HepG2 (cell line): Measurements from ENCODE around the gene SOWAHA. TPM values are rescaled to one million over a fixed set of nuclear protein-coding genes. Genes with fewer than 3 reads are reported as not detected.

ENCODE experiments used
- ATAC-seq: fragments of 200-7000 bp; cut with Tn5 transposase; 3 replicates; pipeline ENCODE4 v1.9.1; 2020; ENCODE audit warnings: mild to moderate bottlenecking, moderate library complexity
- BruUV-seq: library from RNA; stranded (reverse); fragments of 400-500 nt; replicated peaks from 2 replicates; lab custom pipeline; 2021; lab: Mats Ljungman, UMichigan
- CTCF ChIA-PET: fragments of 300-600 bp; formaldehyde crosslinking; extraction: SDS; loops from one replicate; lab custom pipeline; 2021; ENCODE audit warnings: low total read pairs, inconsistent platforms, low intra/inter-chr PET ratio; lab: Yijun Ruan, JAX
- POLR2A ChIA-PET: fragments of 350-600 bp; sonication (Branson Sonifier 250); formaldehyde crosslinking; loops from one replicate; lab custom pipeline; 2020; ENCODE audit warnings: antibody characterized with exemption, inconsistent platforms; lab: Yijun Ruan, JAX
- DNase-seq: peaks from one replicate; pipeline ENCODE4 v3.0.0-alpha.2; 2015; ENCODE audit warnings: low spot score
- FAIRE-seq: peaks from 3 replicates; lab custom pipeline; 2011; peaks lifted over from hg19 to GRCh38; lab: Jason Lieb, UNC
- H2AFZ ChIP-seq: one replicate; pipeline ENCODE4 v1.6.1; 2011; ENCODE audit warnings: low read length, inconsistent platforms
- H3K27ac ChIP-seq: fragments of 300-600 bp; 3 replicates; pipeline ENCODE4 v1.8.0; 2011; ENCODE audit warnings: mixed run types, mild to moderate bottlenecking, mixed read lengths, low read length, inconsistent platforms; ENCODE audit not compliant: insufficient read depth; ENCODE audit errors: extremely low read length
- H3K27me3 ChIP-seq, 2 experiments: fragments of 200-600 bp in 1 of 2; 2 replicates in 1 of 2; 3 replicates in 1 of 2; pipeline versions ENCODE4 v1.6.0 to v1.8.0; 2011; ENCODE audit warnings: low read length in 2 of 2, mild to moderate bottlenecking in 2 of 2, moderate library complexity in 2 of 2, inconsistent platforms in 1 of 2; ENCODE audit not compliant: insufficient read depth in 2 of 2, control insufficient read depth in 1 of 2
- H3K36me3 ChIP-seq, 2 experiments: fragments of 200-600 bp in 1 of 2; replicated peaks in 1 of 2; 2 replicates in 1 of 2; 3 replicates in 1 of 2; pipeline versions ENCODE4 v1.5.1 to v1.8.0; 2011; ENCODE audit warnings: low read length in 2 of 2, inconsistent platforms in 1 of 2; ENCODE audit not compliant: insufficient read depth in 2 of 2, control insufficient read depth in 1 of 2
- H3K4me1 ChIP-seq: 2 replicates; pipeline ENCODE4 v1.5.1; 2012; ENCODE audit warnings: low read length, inconsistent platforms; ENCODE audit not compliant: insufficient read depth
- H3K4me2 ChIP-seq: 2 replicates; pipeline ENCODE4 v1.6.0; 2011; ENCODE audit warnings: low read depth, low read length, inconsistent platforms
- H3K4me3 ChIP-seq, 3 experiments: fragments of 200-600 bp in 1 of 3; sonication (generic), shearing (Covaris generic) in 1 of 3; replicated peaks in 1 of 3; 2 replicates each; pipeline ENCODE4 v1.5.1; 2011 to 2016; ENCODE audit warnings: low read length in 3 of 3, inconsistent platforms in 2 of 3, low read depth in 2 of 3, mild to moderate bottlenecking in 2 of 3, control low read depth in 1 of 3, mixed read lengths in 1 of 3; ENCODE audit not compliant: insufficient read depth in 1 of 3
- H3K79me2 ChIP-seq: one replicate; pipeline ENCODE4 v1.6.1; 2011; ENCODE audit warnings: low read length, inconsistent platforms; ENCODE audit not compliant: insufficient read depth
- H3K9ac ChIP-seq: 2 replicates; pipeline ENCODE4 v1.6.0; 2011; ENCODE audit warnings: mild to moderate bottlenecking, low read depth, low read length, inconsistent platforms; ENCODE audit not compliant: insufficient read depth
- H3K9me3 ChIP-seq: 2 replicates; pipeline ENCODE4 v1.5.1; 2012; ENCODE audit warnings: mild to moderate bottlenecking, low read length
- H4K20me1 ChIP-seq: 2 replicates; pipeline ENCODE4 v1.6.0; 2011; ENCODE audit warnings: inconsistent platforms, mild to moderate bottlenecking, low read length, moderate library complexity; ENCODE audit not compliant: insufficient read depth
- DZIP1 ChIP-seq: sonication (generic); formaldehyde crosslinking; IDR thresholded peaks from 2 replicates; pipeline ENCODE4 v1.5.0; 2020; ENCODE audit warnings: mild to moderate bottlenecking, missing genetic modification reagents
- GABPB1 ChIP-seq: IDR thresholded peaks from 2 replicates; pipeline ENCODE4 v1.6.1; 2016; ENCODE audit warnings: mild to moderate bottlenecking, missing genetic modification reagents, moderate library complexity, missing compliant biosample characterization
- GTF2F1 ChIP-seq: fragments of 150-350 bp; IDR thresholded peaks from 2 replicates; pipeline ENCODE4 v1.6.1; 2014; ENCODE audit warnings: low read length
- PAWR ChIP-seq: sonication (generic); formaldehyde crosslinking; IDR thresholded peaks from 2 replicates; pipeline ENCODE4 v1.4.0; 2020; ENCODE audit warnings: missing genetic modification reagents, mild to moderate bottlenecking, borderline replicate concordance
- SALL1 ChIP-seq: sonication (generic); formaldehyde crosslinking; IDR thresholded peaks from 2 replicates; pipeline ENCODE4 v1.8.0; 2022; ENCODE audit warnings: mild to moderate bottlenecking, missing genetic modification reagents
- SP4 ChIP-seq: sonication (generic); formaldehyde crosslinking; IDR thresholded peaks from 2 replicates; pipeline ENCODE4 v1.8.1; 2023; ENCODE audit warnings: mild to moderate bottlenecking, missing genetic modification reagents
- TBP ChIP-seq: sonication (generic); formaldehyde crosslinking; IDR thresholded peaks from 2 replicates; pipeline ENCODE4 v1.5.0; 2020; ENCODE audit warnings: missing genetic modification reagents
- TBX3 ChIP-seq: fragments of 450-650 bp; IDR thresholded peaks from 2 replicates; pipeline ENCODE4 v1.6.1; 2017; ENCODE audit warnings: antibody characterized with exemption, mild to moderate bottlenecking, inconsistent platforms, borderline replicate concordance
- TRAFD1 ChIP-seq: sonication (generic); formaldehyde crosslinking; IDR thresholded peaks from 2 replicates; pipeline ENCODE4 v1.5.1; 2020; ENCODE audit warnings: missing genetic modification reagents, mild to moderate bottlenecking, borderline replicate concordance
- ZBTB3 ChIP-seq: sonication (generic); formaldehyde crosslinking; IDR thresholded peaks from 2 replicates; pipeline ENCODE4 v1.4.0; 2020; ENCODE audit warnings: low read depth, mild to moderate bottlenecking, moderate library complexity, missing genetic modification reagents, borderline replicate concordance
- ZFY ChIP-seq: sonication (generic); formaldehyde crosslinking; IDR thresholded peaks from 2 replicates; pipeline ENCODE4 v1.4.0; 2020; ENCODE audit warnings: missing genetic modification reagents
- ZNF143 ChIP-seq: sonication (generic); formaldehyde crosslinking; IDR thresholded peaks from 2 replicates; pipeline ENCODE4 v1.4.0; 2020; ENCODE audit warnings: missing genetic modification reagents
- ZNF350 ChIP-seq: sonication (generic); formaldehyde crosslinking; IDR thresholded peaks from 2 replicates; pipeline ENCODE4 v1.4.0; 2020; ENCODE audit warnings: mild to moderate bottlenecking, low read depth, missing genetic modification reagents, borderline replicate concordance
- ZNF552 ChIP-seq: sonication (generic); formaldehyde crosslinking; IDR thresholded peaks from 2 replicates; pipeline ENCODE4 v1.9.0; 2022; ENCODE audit warnings: missing genetic modification reagents, mild to moderate bottlenecking, borderline replicate concordance
- ZNF788 ChIP-seq: sonication (generic); formaldehyde crosslinking; IDR thresholded peaks from 2 replicates; pipeline ENCODE4 v1.5.0; 2020; ENCODE audit warnings: mild to moderate bottlenecking, missing genetic modification reagents, borderline replicate concordance
- whole genome bisulfite sequencing: methylation state at CpG from one replicate; pipeline ENCODE4 v1.1.6; 2017; ENCODE audit warnings: low lambda C conversion rate; 5-methylcytosine and 5-hydroxymethylcytosine counted together
- in situ Hi-C: cut with HindIII; loops from 2 replicates; pipeline ENCODE4 v1.10.0; 2017; ENCODE audit warnings: low pct_unique_long_range_greater_than_20kb; ENCODE audit not compliant: extremely low pct_ligation_motif_present
- intact Hi-C: fragments of 100-400 bp; cut with micrococcal nuclease; formaldehyde crosslinking; loops from one replicate; pipeline ENCODE4 v1.10.0; 2022; ENCODE audit not compliant: unreplicated experiment
- polyA plus RNA-seq, 8 experiments: library from polyadenylated mRNA; depleted of rRNA in 3 of 8; stranded (reverse) in 7 of 8; unstranded in 1 of 8; fragments of >200 nt; fragmentation: Illumina TruSeq in 4 of 8; extraction: Trizol in 4 of 8; gene quantifications; 2 replicates each; pipeline versions ENCODE4 v1.2.1 to v1.2.3, GENCODE V29; 2011 to 2016; ENCODE audit warnings: low read depth in 4 of 8, missing spikeins in 1 of 8, mixed read lengths in 1 of 8; ENCODE audit not compliant: insufficient read depth in 1 of 8
- total RNA-seq, 5 experiments: library from RNA; depleted of rRNA; stranded (reverse); fragments of >200 nt; fragmentation: Illumina TruSeq; extraction: Trizol; gene quantifications; 2 replicates each; pipeline ENCODE4 v1.2.3, GENCODE V29; 2016; ENCODE audit warnings: low read depth in 1 of 5
- TF ChIP-seq, protein P1 (sequence below): sonication (generic); formaldehyde crosslinking; IDR thresholded peaks from 2 replicates; pipeline ENCODE4 v1.4.0; 2020; ENCODE audit warnings: missing genetic modification reagents, mild to moderate bottlenecking, borderline replicate concordance

SOWAHA gene
- total and polyA plus RNA-seq, 2 of the 13 experiments (the other 11 are each of a cell fraction or from before 2014, with no cell fraction given), result 0.95 to 1.9 TPM

- BruUV-seq, result no TSS peak
- H4K20me1 ChIP-seq, result no peaks in the 10 kb centered on the region
- peak within 1 kb of the TSS; percentile 84 for H3K9ac ChIP-seq
- H3K79me2 ChIP-seq, result peaks cover 38% of the 10 kb centered on the region
- in situ Hi-C loops, result no loop called here
- H3K4me1 ChIP-seq, result peaks cover 47% of the 10 kb centered on the region
- FAIRE-seq, result peak; percentile 28
- peak within 1 kb of the TSS; percentile 75 for H3K4me2 ChIP-seq
- peak within 1 kb of the TSS; percentile 55 for H3K27ac ChIP-seq
- POLR2A ChIA-PET, result interaction anchor here (0.6 to 4.2 kb wide), 3 partner anchors 30 to 178 kb away, joined by 3 to 21 read pairs (median 10); no protein-coding TSS in a partner anchor
- CTCF ChIA-PET, result no interaction called here
- DNase-seq, result no peak
- H3K36me3 ChIP-seq, result no peaks in the 10 kb centered on the region
- 40% methylated on average over 12 of the region's 82 CpGs for WGBS
- intact Hi-C loops, result loop anchor here (2.0 kb wide), 2 partner anchors 29 to 43 kb away; no protein-coding TSS in a partner anchor
- H3K4me3 ChIP-seq, result peak within 1 kb of the TSS; percentile 66 to 93 (median 72)
- no peaks in the 10 kb centered on the region for H3K9me3 ChIP-seq
- H3K27me3 ChIP-seq, result no peaks in the 10 kb centered on the region
- ATAC-seq, result peak; percentile 60
- H2AFZ ChIP-seq, result no peak within 1 kb of the TSS
- TF ChIP-seq ZBTB3 (CRISPR knock-in tag) (no peak), PAWR (no peak), ZFY (CRISPR knock-in tag) (peak; percentile 65), GABPB1 (peak; percentile 78), ZNF143 (peak; percentile 86), TBX3 (no peak), TBP (CRISPR knock-in tag) (no peak), SP4 (CRISPR knock-in tag) (no peak), ZNF552 (CRISPR knock-in tag) (no peak), ZNF350 (CRISPR knock-in tag) (0 out of 2 replicates have a peak, but pooled peaks have one; percentile 32), TRAFD1 (CRISPR knock-in tag) (no peak), DZIP1 (CRISPR knock-in tag) (no peak), SALL1 (peak; percentile 29; the same call in 1 of the 2 replicates), ZNF788 (CRISPR knock-in tag) (no peak), GTF2F1 (no peak)
- TF ChIP-seq, protein P1, sequence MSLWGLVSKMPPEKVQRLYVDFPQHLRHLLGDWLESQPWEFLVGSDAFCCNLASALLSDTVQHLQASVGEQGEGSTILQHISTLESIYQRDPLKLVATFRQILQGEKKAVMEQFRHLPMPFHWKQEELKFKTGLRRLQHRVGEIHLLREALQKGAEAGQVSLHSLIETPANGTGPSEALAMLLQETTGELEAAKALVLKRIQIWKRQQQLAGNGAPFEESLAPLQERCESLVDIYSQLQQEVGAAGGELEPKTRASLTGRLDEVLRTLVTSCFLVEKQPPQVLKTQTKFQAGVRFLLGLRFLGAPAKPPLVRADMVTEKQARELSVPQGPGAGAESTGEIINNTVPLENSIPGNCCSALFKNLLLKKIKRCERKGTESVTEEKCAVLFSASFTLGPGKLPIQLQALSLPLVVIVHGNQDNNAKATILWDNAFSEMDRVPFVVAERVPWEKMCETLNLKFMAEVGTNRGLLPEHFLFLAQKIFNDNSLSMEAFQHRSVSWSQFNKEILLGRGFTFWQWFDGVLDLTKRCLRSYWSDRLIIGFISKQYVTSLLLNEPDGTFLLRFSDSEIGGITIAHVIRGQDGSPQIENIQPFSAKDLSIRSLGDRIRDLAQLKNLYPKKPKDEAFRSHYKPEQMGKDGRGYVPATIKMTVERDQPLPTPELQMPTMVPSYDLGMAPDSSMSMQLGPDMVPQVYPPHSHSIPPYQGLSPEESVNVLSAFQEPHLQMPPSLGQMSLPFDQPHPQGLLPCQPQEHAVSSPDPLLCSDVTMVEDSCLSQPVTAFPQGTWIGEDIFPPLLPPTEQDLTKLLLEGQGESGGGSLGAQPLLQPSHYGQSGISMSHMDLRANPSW, result no peak
These were observed 35.7 kb upstream of the SOWAHA start, which contains the start of gene SEPTIN8 for GRCh38 chr5:132777209-132778069. TSS of gene SEPTIN8 (minus strand) at chr5:132777239. CDS start at chr5:132777137, 102 bp downstream.
